ENCODE results near the gene CCNQ.

The CCNQ gene

DNA sequence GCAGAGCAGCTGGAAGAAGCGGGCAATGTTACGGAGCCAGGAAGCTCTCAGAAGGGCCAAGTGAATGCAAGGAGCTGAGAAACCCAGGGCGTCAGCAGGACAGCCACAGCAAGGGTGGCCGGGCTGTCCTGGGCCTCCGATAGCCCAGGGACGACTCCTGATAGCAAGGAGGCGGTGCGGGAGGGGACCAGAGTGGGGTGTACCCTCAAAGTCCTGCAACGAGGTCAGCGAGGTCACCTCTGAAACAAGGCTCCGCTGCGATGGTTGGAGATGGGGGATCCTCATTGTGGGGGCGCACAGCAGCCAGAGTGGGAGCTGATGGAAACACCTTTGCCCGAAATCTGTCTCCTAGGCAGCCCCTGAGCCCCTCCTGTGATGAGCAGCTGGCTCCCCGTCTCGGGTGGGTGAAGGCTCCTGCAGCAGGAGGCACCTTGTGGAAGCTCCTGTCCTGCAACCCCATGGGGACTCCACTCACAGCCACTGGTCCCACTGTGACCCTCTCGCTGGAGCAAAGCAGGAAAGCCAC, 4.3 kb upstream of the CCNQ start:
- DNase-seq (ENCODE audit: low spot score), result no peak
- TF ChIP-seq, protein P1, sequence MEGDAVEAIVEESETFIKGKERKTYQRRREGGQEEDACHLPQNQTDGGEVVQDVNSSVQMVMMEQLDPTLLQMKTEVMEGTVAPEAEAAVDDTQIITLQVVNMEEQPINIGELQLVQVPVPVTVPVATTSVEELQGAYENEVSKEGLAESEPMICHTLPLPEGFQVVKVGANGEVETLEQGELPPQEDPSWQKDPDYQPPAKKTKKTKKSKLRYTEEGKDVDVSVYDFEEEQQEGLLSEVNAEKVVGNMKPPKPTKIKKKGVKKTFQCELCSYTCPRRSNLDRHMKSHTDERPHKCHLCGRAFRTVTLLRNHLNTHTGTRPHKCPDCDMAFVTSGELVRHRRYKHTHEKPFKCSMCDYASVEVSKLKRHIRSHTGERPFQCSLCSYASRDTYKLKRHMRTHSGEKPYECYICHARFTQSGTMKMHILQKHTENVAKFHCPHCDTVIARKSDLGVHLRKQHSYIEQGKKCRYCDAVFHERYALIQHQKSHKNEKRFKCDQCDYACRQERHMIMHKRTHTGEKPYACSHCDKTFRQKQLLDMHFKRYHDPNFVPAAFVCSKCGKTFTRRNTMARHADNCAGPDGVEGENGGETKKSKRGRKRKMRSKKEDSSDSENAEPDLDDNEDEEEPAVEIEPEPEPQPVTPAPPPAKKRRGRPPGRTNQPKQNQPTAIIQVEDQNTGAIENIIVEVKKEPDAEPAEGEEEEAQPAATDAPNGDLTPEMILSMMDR (IDR thresholded peaks at IDR 0.05; ENCODE audit: extremely low read depth, missing control alignments), result no peak

DNA sequence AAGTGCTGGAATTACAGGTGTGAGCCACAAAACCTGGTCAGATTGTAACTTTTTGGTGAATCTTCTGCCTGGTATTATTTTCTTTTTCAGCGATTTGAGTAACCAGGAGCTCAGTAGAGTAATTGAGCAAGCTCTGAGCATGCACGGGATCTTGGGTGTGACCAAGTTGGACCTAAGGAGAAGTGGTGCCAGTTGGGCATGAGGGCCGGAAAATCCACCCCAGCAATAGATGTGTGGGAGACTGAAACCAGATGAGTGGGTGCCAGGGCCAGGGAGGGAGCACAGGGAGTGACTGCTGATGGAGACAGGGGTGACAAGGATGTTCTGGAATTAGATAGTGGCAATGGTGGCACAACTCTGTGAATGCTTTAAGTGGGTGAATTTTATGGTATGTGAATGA, 3.7 kb upstream of the CCNQ start:
- TF ChIP-seq, protein P1 (IDR thresholded peaks at IDR 0.05; ENCODE audit: extremely low read depth, missing control alignments), result no peak
- DNase-seq (ENCODE audit: low spot score), result no peak

DNA sequence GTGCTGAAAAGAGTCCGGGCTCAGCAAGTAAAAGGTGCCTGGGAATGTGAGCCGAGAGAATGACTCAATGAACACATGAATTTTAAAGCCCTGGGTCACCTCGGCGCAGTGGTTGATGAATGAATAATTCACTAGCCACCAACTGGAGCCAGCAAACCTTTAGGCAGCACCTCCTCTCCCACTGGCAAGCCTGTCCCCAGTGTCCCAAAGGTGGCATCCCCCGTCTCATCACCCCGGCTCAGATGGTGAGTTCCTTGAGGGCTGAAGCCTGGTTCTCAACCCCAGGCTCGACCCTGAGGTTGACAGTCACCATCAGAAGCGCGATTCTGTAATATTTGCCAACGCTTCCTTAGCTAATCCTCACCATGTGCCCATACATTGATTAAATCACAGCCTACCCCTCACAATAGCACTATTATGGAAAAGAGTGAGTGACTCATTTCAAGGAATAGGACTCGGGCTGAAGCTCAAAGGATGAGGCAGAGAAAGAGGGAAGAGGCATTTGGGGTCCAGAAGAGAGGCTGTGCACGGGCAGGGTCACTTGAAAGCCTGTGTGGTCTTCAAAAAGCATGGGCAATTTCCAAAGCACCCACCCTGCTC, 2.7 kb upstream of the CCNQ start:
- no peak for DNase-seq (ENCODE audit: low spot score)
- TF ChIP-seq, protein P1 (IDR thresholded peaks at IDR 0.05; ENCODE audit: extremely low read depth, missing control alignments), result no peak

DNA sequence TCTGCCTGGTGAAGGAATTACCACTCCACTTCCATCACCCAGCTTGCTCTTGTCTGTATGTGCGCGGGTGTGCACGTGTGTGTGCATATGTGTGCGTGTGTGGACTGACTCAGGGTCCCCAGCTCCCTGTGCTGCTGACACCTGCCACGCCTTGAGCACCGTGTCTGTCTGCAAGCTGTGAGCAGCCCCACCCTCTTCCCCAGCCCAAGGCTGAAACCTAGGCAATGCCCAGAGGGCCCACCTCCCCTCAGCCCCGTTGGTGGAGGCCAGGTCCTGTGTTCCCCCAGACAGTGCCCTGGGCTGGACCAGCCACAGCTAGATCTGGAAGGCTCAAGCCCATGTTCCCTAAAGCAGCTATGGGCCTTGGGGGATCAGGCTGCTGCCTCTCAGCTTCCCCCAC, 2.0 kb upstream of the CCNQ start:
- DNase-seq (ENCODE audit: low spot score), result no peak
- TF ChIP-seq, protein P1 (IDR thresholded peaks at IDR 0.05; ENCODE audit: extremely low read depth, missing control alignments), result no peak

DNA sequence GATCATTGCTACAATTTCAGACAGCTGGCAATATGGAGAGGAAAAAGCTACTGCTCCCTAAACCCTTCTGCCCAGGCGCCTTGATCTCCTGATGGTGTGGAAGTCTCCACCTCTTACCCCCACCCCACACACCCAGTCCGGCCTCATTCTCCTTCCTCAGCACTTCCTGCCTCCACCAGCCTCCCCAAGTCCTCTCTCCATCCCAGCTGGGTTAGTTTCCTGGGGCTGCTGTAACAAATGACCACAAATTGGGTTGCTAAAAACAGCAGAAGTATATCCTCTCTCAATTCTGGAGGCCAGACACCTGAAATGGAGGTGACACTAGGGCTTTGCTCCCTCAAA, 1.1 kb upstream of the CCNQ start:
- no peak for DNase-seq (ENCODE audit: low spot score)
- TF ChIP-seq, protein P1 (IDR thresholded peaks at IDR 0.05; ENCODE audit: extremely low read depth, missing control alignments), result no peak

DNA sequence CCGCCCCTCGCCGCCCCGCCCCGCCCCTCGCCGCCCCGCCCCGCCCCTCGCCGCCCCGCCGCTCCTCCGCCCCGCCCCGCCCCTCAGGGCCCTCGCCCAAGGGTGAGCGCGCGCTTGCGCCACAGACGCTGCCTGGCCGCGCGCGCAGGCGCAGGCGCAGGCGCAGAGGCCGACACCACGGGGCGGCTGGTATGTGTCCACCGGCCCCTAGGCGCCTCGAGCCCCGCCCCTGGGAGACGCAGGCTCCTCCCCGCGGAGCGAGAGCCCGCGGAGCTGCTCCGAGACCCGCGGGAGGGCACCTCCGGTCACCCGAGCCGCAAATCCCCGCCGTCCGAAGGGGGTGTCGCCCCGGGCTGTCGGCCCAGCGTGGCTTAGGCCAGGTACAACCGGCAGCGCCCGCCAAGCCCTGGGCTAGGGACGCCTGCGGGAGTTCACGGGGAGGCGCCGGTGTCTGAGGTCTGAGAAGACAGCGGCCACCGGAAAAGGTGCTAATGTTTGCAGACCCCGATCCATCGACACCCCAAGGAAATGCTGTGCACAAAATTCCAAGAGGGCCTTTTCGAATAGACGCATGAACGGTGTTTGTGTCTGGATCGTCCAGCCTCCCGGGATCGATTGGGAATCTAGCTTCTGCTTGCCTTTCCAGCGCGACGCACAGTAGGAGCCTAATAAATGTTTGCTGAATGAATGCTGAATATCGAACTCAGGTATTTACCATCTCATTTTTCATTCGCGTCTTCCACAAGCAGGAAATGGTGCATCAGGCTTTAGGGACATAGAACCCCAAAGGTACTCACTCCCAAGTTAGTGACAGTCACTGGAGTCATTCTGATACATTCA, 473 bp upstream of the CCNQ start:
- TF ChIP-seq, protein P1 (IDR thresholded peaks at IDR 0.05; ENCODE audit: extremely low read depth, missing control alignments), result no peak
- DNase-seq (ENCODE audit: low spot score), result peak; percentile 97

DNA sequence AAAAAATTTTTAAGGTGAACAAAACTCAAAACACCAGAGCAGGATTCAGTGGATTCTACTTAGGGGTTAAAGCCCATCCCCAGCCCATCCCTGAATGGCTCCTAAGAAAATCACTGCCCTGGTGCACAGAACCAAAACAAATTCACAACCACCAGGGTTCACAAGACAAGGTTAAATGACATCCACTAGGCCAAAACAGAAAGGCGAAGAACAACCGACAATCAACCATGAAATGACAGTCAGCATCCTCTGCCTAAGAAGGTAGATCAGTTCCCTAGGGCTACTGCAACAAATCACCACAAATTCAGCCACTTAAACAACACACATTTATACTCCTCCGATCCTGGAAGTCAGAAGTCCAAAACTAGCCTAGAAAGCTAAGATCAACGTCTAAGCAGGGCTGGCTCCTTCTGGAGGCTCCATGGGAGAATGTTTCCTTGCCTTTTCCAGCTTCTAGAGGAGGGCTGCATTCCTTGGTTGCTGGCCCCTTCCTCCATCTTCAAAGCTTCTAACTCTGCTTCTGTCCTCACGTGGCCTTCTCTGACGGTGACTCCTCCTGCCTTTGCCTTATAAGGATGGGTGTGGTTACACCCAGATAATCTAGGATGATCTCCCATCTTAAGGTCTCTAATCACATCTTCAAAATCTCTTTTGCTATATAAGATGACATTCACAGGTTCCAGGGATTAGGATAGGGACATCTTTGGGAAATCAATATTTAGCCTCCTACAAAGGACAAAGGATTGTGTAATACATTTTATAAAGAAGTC, 1.8 kb downstream of the CCNQ start:
- DNase-seq (ENCODE audit: low spot score), result no peak
- TF ChIP-seq, protein P1 (IDR thresholded peaks at IDR 0.05; ENCODE audit: extremely low read depth, missing control alignments), result no peak

Measured in GM20000 (cell line).